ENCODE measurements around the gene NLRX1. TPM values are rescaled to one million over a fixed set of nuclear protein-coding genes. Genes with fewer than 3 reads are reported as not detected.
A peak's percentile ranks its signal among the peaks of the same experiment; 100 is the strongest.

Gene NLRX1
- total RNA-seq, 6 experiments from 2014 or later = 8.1 to 13.2 (median 10.9) TPM

GRCh38 chr11:119157063-119157462 lies 11.5 kb upstream of the NLRX1 start:
- H3K4me3 ChIP-seq = no peak overlapping the region
- H3K4me1 ChIP-seq = no peaks in the 10 kb centered on the region
- DNase-seq (no peak), ATAC-seq (peak in 3 of 4 donors; percentile 35 to 40 (median 36))
- H3K27ac ChIP-seq = no peak overlapping the region
- H3K36me3 ChIP-seq = no peaks in the 10 kb centered on the region
- H3K27me3 ChIP-seq = no peaks in the 10 kb centered on the region
- intact Hi-C loops (cut with DNase I) = loop anchor here in 1 of 2 donors (10.0 kb wide), 1 partner anchor 48 kb away; the partner anchor contains the start of gene CBL
- 37% methylated on average over 2 of the region's 3 CpGs for WGBS (ENCODE audit: insufficient coverage, low coverage, low lambda C conversion rate, missing lambda C conversion rate)
- H3K9me3 ChIP-seq = no peaks in the 10 kb centered on the region
- TF ChIP-seq POLR2A (IDR thresholded peaks at IDR 0.05) (no peak), CTCF (IDR thresholded peaks at IDR 0.05) (no peak)

GRCh38 chr11:119158467-119158866 lies 10.1 kb upstream of the NLRX1 start:
- no peaks in the 10 kb centered on the region for H3K36me3 ChIP-seq
- no peak for DNase-seq
- 93% methylated on average over 5 of the region's 13 CpGs for WGBS (ENCODE audit: insufficient coverage, low coverage, low lambda C conversion rate, missing lambda C conversion rate)

GRCh38 chr11:119160151-119160550 lies 8.4 kb upstream of the NLRX1 start:
- ATAC-seq = no peak
- intact Hi-C loops (cut with DNase I) = no loop called here

More at GRCh38 chr11:119158467-119158866, 10.1 kb upstream of the NLRX1 start:
- TF ChIP-seq POLR2A (IDR thresholded peaks at IDR 0.05) = no peak
- TF ChIP-seq CTCF (IDR thresholded peaks at IDR 0.05) = no peak
- H3K27me3 ChIP-seq = no peaks in the 10 kb centered on the region
- H3K4me3 ChIP-seq = no peak overlapping the region
- intact Hi-C loops (cut with DNase I) = loop anchor here in 1 of 2 donors (10.0 kb wide), 1 partner anchor 46 kb away; the partner anchor contains the start of gene CBL
- H3K4me1 ChIP-seq = no peaks in the 10 kb centered on the region
- ATAC-seq = no peak
- no peak overlapping the region for H3K27ac ChIP-seq
- no peaks in the 10 kb centered on the region for H3K9me3 ChIP-seq

GRCh38 chr11:119161871-119162270 lies 6.7 kb upstream of the NLRX1 start:
- ATAC-seq (no peak), DNase-seq (no peak)
- Histone ChIP-seq H3K4me3 (no peak overlapping the region), H3K4me1 (no peaks in the 10 kb centered on the region), H3K27ac (no peak overlapping the region), H3K36me3 (no peaks in the 10 kb centered on the region), H3K9me3 (no peaks in the 10 kb centered on the region), H3K27me3 (no peaks in the 10 kb centered on the region)
- intact Hi-C loops (cut with DNase I) = no loop called here
- 60% methylated on average over 1 of the region's 8 CpGs for WGBS (ENCODE audit: insufficient coverage, low coverage, low lambda C conversion rate, missing lambda C conversion rate)
- TF ChIP-seq POLR2A (IDR thresholded peaks at IDR 0.05) (no peak), CTCF (IDR thresholded peaks at IDR 0.05) (no peak)

More at GRCh38 chr11:119160151-119160550, 8.4 kb upstream of the NLRX1 start:
- no peak for DNase-seq
- Histone ChIP-seq H3K9me3 (no peaks in the 10 kb centered on the region), H3K4me1 (no peaks in the 10 kb centered on the region), H3K36me3 (no peaks in the 10 kb centered on the region), H3K27ac (no peak overlapping the region), H3K4me3 (no peak overlapping the region), H3K27me3 (no peaks in the 10 kb centered on the region)
- 93% methylated on average over 3 of the region's 9 CpGs for WGBS (ENCODE audit: insufficient coverage, low coverage, low lambda C conversion rate, missing lambda C conversion rate)
- no peak for TF ChIP-seq CTCF (IDR thresholded peaks at IDR 0.05)
- no peak for TF ChIP-seq POLR2A (IDR thresholded peaks at IDR 0.05)

Measured in right lobe of liver (tissue), 6 donors.